GM21576 (cell line): ENCODE data around the gene CCDC85C.
"Not testable (repeated sequence)": the region's sequence is repeated elsewhere in the genome, so short reads cannot be mapped to it uniquely, and the experiment has no call there.

Experiments
- ATAC-seq: cut with Tn5 transposase; IDR thresholded peaks from one replicate; pipeline ENCODE4 v1.9.1; 2021; ENCODE audit warnings: mild to moderate bottlenecking, moderate library complexity; ENCODE audit not compliant: unreplicated experiment

Gene CCDC85C

GRCh38 chr14:99603471-99604277 lies at the start of gene CCDC85C:
Gene CCDC85C (minus strand): TSS chr14:99604207. CDS start chr14:99603959, 248 bp downstream.
- ATAC-seq = peak; percentile 7

- ATAC-seq = no peak
Observed at GRCh38 chr14:99651953-99652746, 48.1 kb upstream of the CCDC85C start.

- ATAC-seq = no peak
Observed at GRCh38 chr14:99650189-99650588, 46.2 kb upstream of the CCDC85C start.

- ATAC-seq = no peak
Observed at GRCh38 chr14:99649643-99650042, 45.6 kb upstream of the CCDC85C start.

GRCh38 chr14:99649219-99649618 lies 45.2 kb upstream of the CCDC85C start:
- no peak for ATAC-seq

- no peak for ATAC-seq
Observed at GRCh38 chr14:99648027-99648784, 44.2 kb upstream of the CCDC85C start.

- ATAC-seq = no peak
Observed at GRCh38 chr14:99647411-99647810, 43.4 kb upstream of the CCDC85C start.

- ATAC-seq = no peak
Observed at GRCh38 chr14:99645545-99646505, 41.8 kb upstream of the CCDC85C start.

- ATAC-seq = no peak
Observed at GRCh38 chr14:99644723-99645544, 40.9 kb upstream of the CCDC85C start, which contains the start of gene HHIPL1. Gene HHIPL1 (plus strand): TSS chr14:99645129. CDS start chr14:99645208, 79 bp downstream.

- no peak for ATAC-seq
Observed at GRCh38 chr14:99644035-99644587, 40.1 kb upstream of the CCDC85C start.

- ATAC-seq = no peak
Observed at GRCh38 chr14:99643343-99643742, 39.3 kb upstream of the CCDC85C start.

GRCh38 chr14:99642771-99643170 lies 38.8 kb upstream of the CCDC85C start:
- ATAC-seq = not testable (repeated sequence)

GRCh38 chr14:99637624-99638023 lies 33.6 kb upstream of the CCDC85C start:
- ATAC-seq = no peak

GRCh38 chr14:99636487-99636886 lies 32.5 kb upstream of the CCDC85C start:
- no peak for ATAC-seq

GRCh38 chr14:99635116-99635515 lies 31.1 kb upstream of the CCDC85C start:
- no peak for ATAC-seq

- no peak for ATAC-seq
Observed at GRCh38 chr14:99634443-99634842, 30.4 kb upstream of the CCDC85C start.

GRCh38 chr14:99633918-99634317 lies 29.9 kb upstream of the CCDC85C start:
- no peak for ATAC-seq

GRCh38 chr14:99633141-99633540 lies 29.1 kb upstream of the CCDC85C start:
- ATAC-seq = no peak
